Sciatic nerve (tissue), 2 donors: ENCODE results near the gene QDPR. TPM values are rescaled to one million over a fixed set of nuclear protein-coding genes. Genes with fewer than 3 reads are reported as not detected.

Experiments used
- ATAC-seq: fragments of 200-7000 bp; cut with Tn5 transposase; one replicate; pipeline ENCODE4 v1.9.1; 2020; ENCODE audit warnings: mild to moderate bottlenecking, moderate library complexity
- DNase-seq: peaks from one replicate; pipeline ENCODE4 v3.0.0-alpha.2; 2020; ENCODE audit warnings: low spot score
- intact Hi-C: fragments of 100-400 bp; cut with DNase I; formaldehyde crosslinking; loops from one replicate; pipeline ENCODE4 v1.14.2; 2022
- total RNA-seq: library from RNA; stranded (reverse); fragmentation: NEBNext Ultra II Directional; extraction: Animal tissue kit (Norgen Biotek cat#: 25700); gene quantifications from one replicate; pipeline ENCODE4 v1.2.1, GENCODE V29; 2021
- donor health status: DM: no; HTN: no; CAD: no.
- donor health status: DM: no; HTN: no; CAD: no.

Gene QDPR
- total RNA-seq, 1 donor from 2014 or later: 33.2 TPM

DNA sequence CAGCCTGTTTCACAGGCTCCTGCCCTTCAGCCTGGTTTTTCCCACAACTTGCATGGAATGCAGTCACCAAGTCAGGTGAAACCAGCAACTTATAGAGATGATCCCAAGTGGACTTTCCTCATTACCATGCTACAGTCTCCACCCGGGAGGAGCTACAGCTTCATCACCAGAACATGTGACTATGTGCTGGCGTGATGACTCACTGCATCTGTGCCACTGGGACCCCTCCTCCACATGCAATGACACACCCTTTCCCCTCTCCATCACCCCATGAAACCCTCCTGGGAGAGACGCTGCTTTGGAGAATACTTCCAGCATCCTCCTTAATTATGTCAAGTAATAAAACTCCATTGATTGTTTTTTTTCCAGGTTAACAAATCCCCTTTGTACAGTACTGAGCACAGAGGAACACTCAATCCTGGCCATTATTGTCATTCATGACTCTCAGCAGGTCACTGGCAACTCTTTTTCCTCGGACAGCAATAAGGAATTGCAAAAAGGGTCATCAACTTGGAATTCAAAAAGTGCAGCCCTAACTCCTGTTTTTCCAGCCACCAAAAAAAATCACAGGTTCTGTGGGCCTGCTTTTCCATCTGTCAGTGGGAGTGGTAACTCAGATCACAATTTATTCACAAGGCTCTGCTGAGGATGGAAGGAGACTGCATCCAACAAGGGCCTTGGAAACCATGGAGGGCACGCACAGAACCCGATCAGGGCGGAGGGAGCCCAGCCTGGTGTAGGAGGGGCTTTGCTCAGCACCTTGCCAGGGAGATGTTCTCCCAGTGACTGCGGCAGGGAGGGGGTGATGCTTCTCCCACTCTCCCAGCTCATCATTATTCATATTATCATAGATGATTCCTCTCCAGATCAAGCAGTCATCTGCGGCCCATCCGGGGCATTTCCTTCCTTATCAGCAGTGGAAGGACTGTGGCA lies 17.4 kb downstream of the QDPR start:
- no peak for DNase-seq
- intact Hi-C loops: no loop called here
- ATAC-seq: peak; percentile 60

- no peak for ATAC-seq
- intact Hi-C loops: no loop called here
- DNase-seq: no peak
Measured at GRCh38 chr4:17493619-17494018, 18.3 kb downstream of the QDPR start.

DNA sequence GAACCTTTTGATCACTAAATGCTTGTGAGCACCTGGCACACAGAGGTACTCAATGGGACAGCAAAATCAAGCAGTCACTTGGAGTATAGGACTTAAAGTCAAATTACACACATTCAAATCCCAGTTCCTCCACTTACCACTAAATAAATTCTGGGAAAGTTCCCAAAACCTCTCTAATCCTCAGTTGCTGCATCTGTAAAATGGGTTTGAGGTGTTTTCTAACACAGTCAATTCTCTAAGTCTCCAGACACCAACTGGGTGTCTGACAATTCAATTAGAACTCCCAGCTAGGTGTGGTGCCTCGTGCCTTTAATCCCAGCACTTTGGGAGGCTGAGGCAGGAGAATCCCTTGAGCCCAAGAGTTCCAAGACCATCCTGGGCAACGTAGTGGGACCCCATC lies 19.0 kb downstream of the QDPR start:
- no peak for DNase-seq
- ATAC-seq: no peak
- intact Hi-C loops: no loop called here

DNA sequence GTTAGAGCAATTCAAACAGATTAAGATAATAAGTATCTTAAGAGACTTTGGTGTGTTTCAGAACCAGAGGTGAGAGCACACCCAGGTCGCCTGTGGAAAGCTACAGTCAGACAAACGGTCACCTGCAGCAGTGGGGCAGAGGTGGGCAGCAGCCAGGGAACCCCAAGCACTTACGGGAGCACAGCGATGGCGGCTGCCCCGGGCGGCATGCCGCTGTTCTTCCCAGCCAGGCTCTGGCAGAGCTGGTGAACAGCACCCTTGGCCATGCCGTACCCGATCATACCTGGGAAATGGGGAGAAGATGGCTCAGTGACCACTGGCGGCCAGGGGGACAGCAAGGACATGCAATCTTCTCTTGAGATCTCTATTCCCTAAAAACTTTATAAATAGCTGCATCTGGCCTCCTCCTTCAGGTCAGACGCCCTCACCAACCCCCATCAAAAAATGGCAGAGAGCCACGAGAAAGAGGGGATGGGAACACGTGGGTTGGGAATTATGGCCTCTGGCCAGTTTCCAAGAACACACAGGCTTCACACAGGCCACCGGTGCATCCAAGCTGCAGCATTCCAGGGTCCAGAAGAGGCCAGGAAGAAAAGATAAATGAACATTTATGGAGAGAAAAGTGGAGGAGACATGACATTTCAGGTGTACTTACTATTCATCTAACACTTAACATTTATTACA lies 19.7 kb downstream of the QDPR start:
- no peak for ATAC-seq
- intact Hi-C loops: no loop called here

DNA sequence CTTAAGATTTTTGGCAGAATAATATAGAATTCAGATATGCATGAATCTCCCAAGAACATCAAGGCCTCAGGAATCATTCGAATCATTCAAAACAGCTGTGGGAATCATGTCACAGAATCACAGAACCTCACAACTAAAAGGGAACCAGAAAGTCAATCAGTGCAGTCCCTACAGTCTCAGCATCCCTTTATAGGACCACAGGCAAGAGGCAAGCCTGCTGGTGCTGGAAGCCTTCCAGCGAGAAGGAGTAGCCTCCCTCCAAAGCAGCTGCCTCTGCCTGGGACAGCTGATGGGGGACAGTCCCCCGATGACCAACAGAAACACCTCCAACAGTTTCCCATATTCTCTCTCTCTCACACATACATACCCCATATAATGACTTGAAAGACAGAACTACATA lies 20.7 kb downstream of the QDPR start:
- ATAC-seq (no peak), DNase-seq (no peak)
- intact Hi-C loops: no loop called here

More for the DNA sequence above, 19.7 kb downstream of the QDPR start:
- no peak for DNase-seq

GRCh38 chr4:17490575-17491059 lies 21.3 kb downstream of the QDPR start:
- intact Hi-C loops: no loop called here
- ATAC-seq (no peak), DNase-seq (no peak)

DNA sequence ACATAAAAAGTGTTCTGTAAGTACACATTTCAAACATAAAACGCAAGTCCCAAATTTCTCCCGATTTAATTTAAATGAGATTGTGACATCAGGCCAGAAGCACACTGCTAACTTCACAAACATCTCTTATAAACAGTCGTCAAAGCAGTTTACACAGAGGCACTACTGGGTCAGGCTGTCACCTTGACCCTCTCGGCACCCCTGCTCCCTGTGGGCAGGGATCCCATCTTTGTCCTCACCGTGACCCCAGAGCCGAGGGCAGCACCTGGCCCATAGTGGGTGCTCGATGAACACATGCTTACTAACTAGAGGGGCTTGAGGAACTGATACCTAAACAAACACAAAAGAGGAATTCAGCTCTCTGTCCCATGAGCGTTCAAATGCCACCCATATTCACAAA lies 22.2 kb downstream of the QDPR start:
- ATAC-seq (no peak), DNase-seq (no peak)
- intact Hi-C loops: no loop called here

- ATAC-seq (no peak), DNase-seq (no peak)
- intact Hi-C loops: no loop called here
Measured at GRCh38 chr4:17489123-17489522, 22.8 kb downstream of the QDPR start.

DNA sequence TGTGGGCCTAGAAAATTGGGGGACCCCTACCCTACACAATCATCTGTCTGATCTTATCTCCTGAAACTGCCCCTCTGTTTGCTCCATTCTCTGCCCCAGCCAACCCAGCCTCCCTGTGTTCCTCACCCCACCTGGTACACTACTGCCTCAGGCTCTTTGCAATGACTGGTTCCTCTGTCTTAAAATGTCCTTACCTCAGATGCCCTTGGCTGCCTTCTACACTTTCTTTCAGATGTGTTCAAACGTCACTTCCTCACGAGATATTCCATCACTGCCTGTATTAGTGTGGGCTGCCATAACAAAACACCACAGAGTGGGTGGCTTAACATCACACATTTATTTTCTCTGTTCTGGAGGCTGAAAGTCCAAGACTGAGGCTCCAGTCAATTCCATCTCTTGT lies 29.2 kb downstream of the QDPR start:
- intact Hi-C loops: no loop called here
- DNase-seq (no peak), ATAC-seq (no peak)

GRCh38 chr4:17480955-17481354 lies 30.9 kb downstream of the QDPR start:
- intact Hi-C loops: no loop called here
- ATAC-seq (no peak), DNase-seq (no peak)

GRCh38 chr4:17480210-17480927 lies 31.5 kb downstream of the QDPR start:
- intact Hi-C loops: no loop called here
- ATAC-seq: no peak
- DNase-seq: no peak

GRCh38 chr4:17477774-17478472 lies 34.0 kb downstream of the QDPR start:
- intact Hi-C loops: no loop called here
- ATAC-seq: no peak
- no peak for DNase-seq

GRCh38 chr4:17476853-17477252 lies 35.0 kb downstream of the QDPR start:
- DNase-seq (no peak), ATAC-seq (no peak)
- intact Hi-C loops: no loop called here

GRCh38 chr4:17475481-17475880 lies 36.4 kb downstream of the QDPR start:
- DNase-seq (no peak), ATAC-seq (no peak)
- intact Hi-C loops: no loop called here

DNA sequence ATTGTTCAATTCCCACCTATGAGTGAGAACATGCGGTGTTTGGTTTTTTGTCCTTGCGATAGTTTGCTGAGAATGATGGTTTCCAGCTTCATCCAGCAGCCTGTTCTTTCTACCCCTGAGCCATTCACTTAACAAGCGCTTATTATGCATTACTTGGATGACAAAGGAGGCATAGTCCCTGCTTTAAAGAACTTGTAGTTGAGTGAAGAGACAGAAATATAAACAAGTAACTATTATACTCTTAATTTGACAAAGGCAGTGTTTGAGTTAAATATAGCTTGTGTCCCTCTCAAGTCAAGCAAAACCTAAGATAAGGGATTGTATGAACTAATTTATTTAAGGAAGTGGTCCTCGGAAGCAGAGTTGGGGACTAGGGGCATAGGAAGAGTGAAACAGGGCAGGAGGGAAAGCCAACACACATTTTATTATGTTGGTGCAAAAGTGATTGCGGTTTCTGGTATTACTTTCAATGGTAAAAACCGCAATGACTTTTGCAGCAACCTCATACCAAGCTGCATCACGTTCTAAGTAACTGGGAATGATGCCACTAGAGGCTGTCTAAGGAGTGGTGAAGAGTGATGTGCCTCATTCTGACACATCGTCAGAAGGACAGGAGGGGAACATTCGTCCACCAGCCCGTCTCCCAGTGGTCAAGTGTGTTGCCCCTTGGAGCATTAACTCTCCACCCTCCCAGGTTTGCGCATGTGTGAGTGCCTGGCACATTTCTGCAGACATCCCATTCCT lies 41.8 kb downstream of the QDPR start:
- intact Hi-C loops: no loop called here

DNA sequence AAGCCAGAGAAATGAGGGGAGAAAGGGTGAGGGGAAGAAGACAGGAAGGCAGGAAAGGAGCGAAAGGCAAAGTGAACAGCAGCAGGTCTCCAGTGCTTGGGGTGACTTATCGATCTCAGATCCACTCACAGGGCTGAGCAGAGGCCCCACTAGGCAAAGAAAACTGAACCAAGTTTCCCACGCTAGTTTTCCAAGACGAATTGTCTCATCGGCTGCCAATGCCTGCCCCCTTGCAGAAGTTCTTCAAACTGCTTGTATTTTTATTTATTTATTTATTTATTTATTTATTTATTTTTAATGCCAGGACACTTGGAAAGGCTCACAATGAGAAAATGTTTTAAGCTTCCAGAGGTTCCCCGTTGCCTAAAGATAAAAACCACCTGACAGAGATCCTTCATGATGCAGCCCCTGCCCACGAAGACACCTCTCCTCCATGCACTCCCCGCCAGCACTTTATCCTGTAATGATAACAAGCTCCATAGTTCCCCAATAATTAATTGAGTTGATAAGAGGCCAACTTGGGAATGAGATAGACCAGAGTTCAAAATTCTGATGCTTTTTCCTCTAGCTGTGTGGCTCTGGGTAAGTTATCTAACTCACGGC lies 43.2 kb downstream of the QDPR start:
- intact Hi-C loops: no loop called here
- no peak for DNase-seq
- no peak for ATAC-seq

More for the DNA sequence above, 41.8 kb downstream of the QDPR start:
- DNase-seq (no peak), ATAC-seq (no peak)

GRCh38 chr4:17463606-17464005 lies 48.3 kb downstream of the QDPR start:
- ATAC-seq (no peak), DNase-seq (no peak)
- intact Hi-C loops: no loop called here

GRCh38 chr4:17450269-17450804 lies 61.6 kb downstream of the QDPR start:
- DNase-seq: no peak
- no peak for ATAC-seq
- intact Hi-C loops: no loop called here
